Choroid plexus epithelial cell (primary cell): Measurements from ENCODE around the gene ACHE.
"Not testable (repeated sequence)": the region's sequence is repeated elsewhere in the genome, so short reads cannot be mapped to it uniquely, and the experiment has no call there.

Source experiments
- DNase-seq: peaks from one replicate; pipeline ENCODE4 v3.0.0-alpha.2; 2010; ENCODE audit warnings: low read depth
- H3K4me3 ChIP-seq: 2 replicates; pipeline ENCODE4 v1.5.1; 2011; ENCODE audit warnings: low read depth, mild to moderate bottlenecking, control low read depth, low read length, moderate library complexity
- TF ChIP-seq, protein P1 (sequence below): conservative IDR thresholded peaks from 2 replicates; pipeline ENCODE4 v1.5.1; 2011; ENCODE audit warnings: low read depth, mild to moderate bottlenecking, control low read depth, inconsistent platforms, low read length, moderate library complexity

Gene ACHE

DNA sequence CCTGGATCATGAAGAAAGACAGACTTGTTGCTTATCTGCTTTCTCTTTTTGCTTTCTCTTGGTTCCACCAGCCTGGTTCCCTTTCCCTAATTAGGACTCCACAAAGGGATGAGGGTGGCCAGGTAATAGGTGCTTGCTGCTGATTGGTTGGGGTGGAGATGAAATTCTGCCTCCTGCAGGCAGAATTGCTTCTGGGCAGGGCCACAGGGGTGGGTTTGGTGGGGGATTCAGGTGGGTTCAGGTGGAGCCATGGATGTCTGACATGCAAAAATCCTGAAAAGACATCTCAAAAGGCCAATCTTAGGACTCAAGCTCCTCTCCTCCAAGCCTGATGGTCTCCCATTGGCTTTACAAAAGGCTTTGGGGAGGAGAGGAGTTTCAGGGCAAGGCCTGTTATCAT lies 25.4 kb upstream of the ACHE start:
- no peak overlapping the region for H3K4me3 ChIP-seq
- TF ChIP-seq, protein P1, sequence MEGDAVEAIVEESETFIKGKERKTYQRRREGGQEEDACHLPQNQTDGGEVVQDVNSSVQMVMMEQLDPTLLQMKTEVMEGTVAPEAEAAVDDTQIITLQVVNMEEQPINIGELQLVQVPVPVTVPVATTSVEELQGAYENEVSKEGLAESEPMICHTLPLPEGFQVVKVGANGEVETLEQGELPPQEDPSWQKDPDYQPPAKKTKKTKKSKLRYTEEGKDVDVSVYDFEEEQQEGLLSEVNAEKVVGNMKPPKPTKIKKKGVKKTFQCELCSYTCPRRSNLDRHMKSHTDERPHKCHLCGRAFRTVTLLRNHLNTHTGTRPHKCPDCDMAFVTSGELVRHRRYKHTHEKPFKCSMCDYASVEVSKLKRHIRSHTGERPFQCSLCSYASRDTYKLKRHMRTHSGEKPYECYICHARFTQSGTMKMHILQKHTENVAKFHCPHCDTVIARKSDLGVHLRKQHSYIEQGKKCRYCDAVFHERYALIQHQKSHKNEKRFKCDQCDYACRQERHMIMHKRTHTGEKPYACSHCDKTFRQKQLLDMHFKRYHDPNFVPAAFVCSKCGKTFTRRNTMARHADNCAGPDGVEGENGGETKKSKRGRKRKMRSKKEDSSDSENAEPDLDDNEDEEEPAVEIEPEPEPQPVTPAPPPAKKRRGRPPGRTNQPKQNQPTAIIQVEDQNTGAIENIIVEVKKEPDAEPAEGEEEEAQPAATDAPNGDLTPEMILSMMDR = no peak
- no peak for DNase-seq

- H3K4me3 ChIP-seq, DNase-seq: not testable (repeated sequence)
Observed at GRCh38 chr7:100919779-100920437, 24.2 kb upstream of the ACHE start.

- DNase-seq, H3K4me3 ChIP-seq: not testable (repeated sequence)
Observed at GRCh38 chr7:100919335-100919734, 23.6 kb upstream of the ACHE start.

GRCh38 chr7:100914879-100915447 lies 19.3 kb upstream of the ACHE start:
- H3K4me3 ChIP-seq = no peak overlapping the region
- TF ChIP-seq, protein P1 = no peak
- DNase-seq = no peak

- TF ChIP-seq, protein P1 = no peak
- DNase-seq = no peak
- no peak overlapping the region for H3K4me3 ChIP-seq
Observed at GRCh38 chr7:100914208-100914878, 18.7 kb upstream of the ACHE start.

GRCh38 chr7:100911484-100911883 lies 15.8 kb upstream of the ACHE start:
- TF ChIP-seq, protein P1 = no peak
- no peak for DNase-seq
- no peak overlapping the region for H3K4me3 ChIP-seq

DNA sequence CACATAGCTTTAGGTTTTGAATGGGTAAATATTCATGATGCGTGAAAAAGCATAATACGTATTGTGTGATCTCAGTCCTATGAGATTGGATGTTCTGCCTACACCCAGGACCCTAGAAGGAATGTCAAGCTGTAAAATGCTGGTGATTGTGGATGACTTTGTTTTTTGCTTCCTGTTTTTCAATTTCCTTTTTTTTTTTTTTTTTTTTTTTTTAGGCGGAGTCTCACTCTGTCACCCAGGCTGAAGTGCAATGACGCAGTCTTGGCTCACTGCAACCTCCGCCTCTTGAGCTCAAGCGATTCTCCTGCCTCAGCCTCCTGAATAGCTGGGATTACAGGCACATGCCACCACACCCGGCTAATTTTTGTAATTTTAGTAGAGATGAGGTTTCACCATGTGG lies 14.8 kb upstream of the ACHE start:
- not testable (repeated sequence) for H3K4me3 ChIP-seq, DNase-seq

DNA sequence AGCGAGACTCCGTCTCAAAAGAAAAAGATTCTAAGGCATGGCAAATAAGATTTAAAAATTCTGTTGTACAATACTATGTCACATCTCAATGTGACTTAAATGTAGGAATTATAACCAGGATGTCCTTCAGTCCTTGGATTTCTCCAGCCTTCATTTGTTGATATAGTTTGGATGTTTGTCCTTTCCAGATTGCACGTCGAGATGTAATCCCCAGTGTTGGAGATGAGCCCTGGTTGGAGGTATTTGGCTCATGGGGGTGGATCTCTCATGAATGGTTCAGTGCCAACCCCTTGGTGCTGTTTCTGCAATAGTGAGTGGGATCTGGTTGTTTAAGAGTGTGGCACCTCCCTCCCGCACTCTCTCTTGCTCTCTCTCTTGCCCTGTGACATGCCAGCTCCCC lies 12.8 kb upstream of the ACHE start:
- TF ChIP-seq, protein P1 = no peak
- H3K4me3 ChIP-seq = no peak overlapping the region
- DNase-seq = no peak
